Caco-2 (cell line): ENCODE measurements around the gene MRPL33. TPM values are rescaled to one million over a fixed set of nuclear protein-coding genes. Genes with fewer than 3 reads are reported as not detected.

Experiments used
- BruUV-seq: library from RNA; stranded (reverse); fragments of 400-500 nt; replicated peaks from 2 replicates; lab custom pipeline; 2021; lab: Mats Ljungman, UMichigan
- CTCF ChIA-PET: fragments of 300-600 bp; sonication (Branson Sonifier 250); formaldehyde crosslinking; loops from one replicate; lab custom pipeline; 2022; ENCODE audit warnings: antibody characterized with exemption; lab: Charles Lee
- POLR2A ChIA-PET: fragments of 300-600 bp; sonication (Branson Sonifier 250); formaldehyde crosslinking; loops from one replicate; lab custom pipeline; 2022; ENCODE audit warnings: antibody characterized with exemption; lab: Charles Lee
- DNase-seq, 2 experiments: peaks; one replicate each; pipeline versions ENCODE4 v3.0.0 to v3.0.0-alpha.2; 2020 to 2022
- H3K27me3 ChIP-seq: replicated peaks from 2 replicates; pipeline ENCODE4 v1.6.0; 2011; ENCODE audit warnings: low read length; ENCODE audit not compliant: control insufficient read depth, insufficient read depth
- H3K36me3 ChIP-seq: 2 replicates; pipeline ENCODE4 v1.5.1; 2011; ENCODE audit warnings: low read length; ENCODE audit not compliant: control insufficient read depth, insufficient read depth
- H3K4me1 ChIP-seq: fragments of 250-450 bp; sonication (Bioruptor Pico); 2 replicates; pipeline ENCODE4 v1.5.1; 2020; ENCODE audit warnings: mild to moderate bottlenecking
- H3K4me3 ChIP-seq: 2 replicates; pipeline ENCODE4 v1.5.1; 2011; ENCODE audit warnings: low read depth, mild to moderate bottlenecking, control low read depth, low read length
- H3K9me3 ChIP-seq: fragments of 250-450 bp; sonication (Bioruptor Pico); 2 replicates; pipeline ENCODE4 v1.5.1; 2020; ENCODE audit warnings: mild to moderate bottlenecking, moderate library complexity
- H3K27ac Mint-ChIP-seq: one replicate; pipeline ENCODE4 v1.8.0; 2022; ENCODE audit warnings: mixed read lengths; ENCODE audit not compliant: unreplicated experiment
- H3K27me3 Mint-ChIP-seq: one replicate; pipeline ENCODE4 v1.8.0; 2022; ENCODE audit warnings: mixed read lengths; ENCODE audit not compliant: insufficient read depth, unreplicated experiment
- H3K36me3 Mint-ChIP-seq: one replicate; pipeline ENCODE4 v1.8.0; 2022; ENCODE audit warnings: mild to moderate bottlenecking, mixed read lengths; ENCODE audit not compliant: insufficient read depth, unreplicated experiment
- H3K4me1 Mint-ChIP-seq: one replicate; pipeline ENCODE4 v1.8.0; 2022; ENCODE audit warnings: low read depth, mixed read lengths; ENCODE audit not compliant: unreplicated experiment
- H3K4me3 Mint-ChIP-seq: one replicate; pipeline ENCODE4 v1.8.0; 2022; ENCODE audit warnings: mild to moderate bottlenecking, moderate library complexity, mixed read lengths; ENCODE audit not compliant: unreplicated experiment
- H3K9me3 Mint-ChIP-seq: one replicate; pipeline ENCODE4 v1.8.0; 2022; ENCODE audit warnings: mixed read lengths; ENCODE audit not compliant: unreplicated experiment
- CTCF ChIP-seq, 2 experiments: fragments of 200-600 bp in 1 of 2; IDR thresholded peaks; 1 replicate in 1 of 2; 2 replicates in 1 of 2; pipeline versions ENCODE4 v1.5.1 to v1.8.0; 2011 to 2022; ENCODE audit warnings: antibody characterized with exemption in 1 of 2, control low read depth in 1 of 2, inconsistent platforms in 1 of 2, low read depth in 1 of 2, low read length in 1 of 2, mild to moderate bottlenecking in 1 of 2, moderate library complexity in 1 of 2; ENCODE audit not compliant: insufficient read depth in 1 of 2, severe bottlenecking in 1 of 2, unreplicated experiment in 1 of 2
- intact Hi-C: fragments of 100-400 bp; cut with micrococcal nuclease; formaldehyde crosslinking; loops from one replicate; pipeline ENCODE4 v1.10.0; 2022; ENCODE audit not compliant: unreplicated experiment
- total RNA-seq: library from RNA; stranded (reverse); gene quantifications from 2 replicates; pipeline ENCODE4 v1.2.3, GENCODE V29; 2022

Gene MRPL33
- total RNA-seq, 1 experiment from 2014 or later: 84.9 TPM

- no peak for TF ChIP-seq CTCF (IDR thresholded peaks at IDR 0.05; ENCODE audit: insufficient read depth in 1 of 2, low read depth in 1 of 2, low read length in 1 of 2, severe bottlenecking in 1 of 2, unreplicated experiment in 1 of 2)
- Mint-ChIP-seq H3K27me3 (no peaks in the 10 kb centered on the region), H3K4me3 (no peak overlapping the region), H3K4me1 (peaks cover 28% of the 10 kb centered on the region), H3K9me3 (no peaks in the 10 kb centered on the region), H3K36me3 (no peaks in the 10 kb centered on the region), H3K27ac (no peak overlapping the region)
- Histone ChIP-seq H3K27me3 (no peaks in the 10 kb centered on the region), H3K4me1 (peaks cover 44% of the 10 kb centered on the region), H3K9me3 (no peaks in the 10 kb centered on the region), H3K36me3 (no peaks in the 10 kb centered on the region), H3K4me3 (no peak overlapping the region)
- no TSS peak for BruUV-seq
- ChIA-PET CTCF (no interaction called here), POLR2A (no interaction called here)
- intact Hi-C loops: loop anchor here (10.0 kb wide), 1 partner anchor 82 kb away; no protein-coding TSS in a partner anchor
- no peak for DNase-seq
Measured at GRCh38 chr2:27803046-27803445, 31.5 kb downstream of the MRPL33 start.

GRCh38 chr2:27804146-27804545 is 32.6 kb downstream of the MRPL33 start:
- no peak overlapping the region for H3K27ac Mint-ChIP-seq
- no peaks in the 10 kb centered on the region for H3K36me3 Mint-ChIP-seq
- H3K27me3 Mint-ChIP-seq: no peaks in the 10 kb centered on the region
- no peak for DNase-seq
- no peaks in the 10 kb centered on the region for H3K36me3 ChIP-seq
- no peak overlapping the region for H3K4me3 ChIP-seq
- intact Hi-C loops: loop anchor here (10.0 kb wide), 1 partner anchor 81 kb away; no protein-coding TSS in a partner anchor
- no peak for TF ChIP-seq CTCF (IDR thresholded peaks at IDR 0.05; ENCODE audit: insufficient read depth in 1 of 2, low read depth in 1 of 2, low read length in 1 of 2, severe bottlenecking in 1 of 2, unreplicated experiment in 1 of 2)
- no peaks in the 10 kb centered on the region for H3K27me3 ChIP-seq
- peaks cover 17% of the 10 kb centered on the region for H3K4me1 Mint-ChIP-seq
- H3K9me3 ChIP-seq: no peaks in the 10 kb centered on the region
- CTCF ChIA-PET: interaction anchor here (1.5 kb wide), 1 partner anchor 593 kb away, joined by 3 read pairs; no protein-coding TSS in a partner anchor
- POLR2A ChIA-PET: no interaction called here
- H3K4me3 Mint-ChIP-seq: no peak overlapping the region
- H3K9me3 Mint-ChIP-seq: no peaks in the 10 kb centered on the region
- peaks cover 34% of the 10 kb centered on the region for H3K4me1 ChIP-seq
- BruUV-seq: no TSS peak

GRCh38 chr2:27805180-27805579 is 33.7 kb downstream of the MRPL33 start:
- POLR2A ChIA-PET: no interaction called here
- Mint-ChIP-seq H3K4me3 (no peak overlapping the region), H3K27ac (no peak overlapping the region), H3K27me3 (no peaks in the 10 kb centered on the region), H3K4me1 (peaks cover 11% of the 10 kb centered on the region), H3K9me3 (no peaks in the 10 kb centered on the region), H3K36me3 (no peaks in the 10 kb centered on the region)
- no peak for DNase-seq
- Histone ChIP-seq H3K4me1 (peaks cover 25% of the 10 kb centered on the region; the same call in 1 of the 2 replicates), H3K4me3 (no peak overlapping the region), H3K36me3 (no peaks in the 10 kb centered on the region), H3K27me3 (no peaks in the 10 kb centered on the region), H3K9me3 (no peaks in the 10 kb centered on the region)
- no peak for TF ChIP-seq CTCF (IDR thresholded peaks at IDR 0.05; ENCODE audit: insufficient read depth in 1 of 2, low read depth in 1 of 2, low read length in 1 of 2, severe bottlenecking in 1 of 2, unreplicated experiment in 1 of 2)
- intact Hi-C loops: loop anchor here (5.0 to 10.0 kb wide), 2 partner anchors 80 to 647 kb away; no protein-coding TSS in a partner anchor
- BruUV-seq: no TSS peak
- CTCF ChIA-PET: interaction anchor here (0.6 to 1.5 kb wide), 3 partner anchors 26 to 592 kb away, joined by 3 read pairs; no protein-coding TSS in a partner anchor
